ENCODE data around the gene ATXN1.
"Not testable (repeated sequence)": the region's sequence is repeated elsewhere in the genome, so short reads cannot be mapped to it uniquely, and the experiment has no call there.

Gene ATXN1

DNA sequence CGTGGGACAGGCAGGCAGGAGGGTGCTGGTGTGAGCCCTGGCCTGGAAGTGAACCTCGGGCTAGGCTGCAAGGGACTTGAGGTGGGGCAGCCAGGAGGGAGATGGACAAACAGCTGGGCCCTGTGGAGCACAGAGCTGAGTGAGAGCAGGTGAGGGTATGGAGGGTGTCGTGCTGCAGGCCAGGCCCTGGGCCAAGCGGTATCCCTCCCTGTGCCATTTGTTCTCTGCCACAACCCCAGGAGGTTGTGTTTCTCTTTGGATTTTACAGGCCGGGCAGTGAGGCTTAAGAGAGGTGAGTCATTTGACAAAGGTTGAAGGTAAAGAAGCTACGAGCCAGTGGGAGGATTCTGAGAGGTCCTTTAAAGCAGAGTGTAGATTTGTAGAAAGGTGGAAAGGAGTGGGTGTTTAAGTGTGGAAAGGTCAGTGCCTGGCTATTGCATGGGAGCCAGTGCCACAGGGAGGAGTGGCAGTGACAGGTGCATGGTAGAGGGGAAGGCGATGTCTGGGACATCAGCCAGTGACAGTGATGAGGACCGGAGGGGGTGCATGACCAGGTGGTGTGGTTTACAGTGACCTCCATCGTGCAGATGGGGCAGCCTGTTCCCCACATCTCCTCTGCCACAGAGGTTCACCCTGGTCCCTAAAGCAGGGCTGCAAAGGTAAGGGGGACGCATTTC is 483.1 kb downstream of the ATXN1 start:
- DNase-seq (ENCODE audit: low read depth in 2 of 2): no peak

DNA sequence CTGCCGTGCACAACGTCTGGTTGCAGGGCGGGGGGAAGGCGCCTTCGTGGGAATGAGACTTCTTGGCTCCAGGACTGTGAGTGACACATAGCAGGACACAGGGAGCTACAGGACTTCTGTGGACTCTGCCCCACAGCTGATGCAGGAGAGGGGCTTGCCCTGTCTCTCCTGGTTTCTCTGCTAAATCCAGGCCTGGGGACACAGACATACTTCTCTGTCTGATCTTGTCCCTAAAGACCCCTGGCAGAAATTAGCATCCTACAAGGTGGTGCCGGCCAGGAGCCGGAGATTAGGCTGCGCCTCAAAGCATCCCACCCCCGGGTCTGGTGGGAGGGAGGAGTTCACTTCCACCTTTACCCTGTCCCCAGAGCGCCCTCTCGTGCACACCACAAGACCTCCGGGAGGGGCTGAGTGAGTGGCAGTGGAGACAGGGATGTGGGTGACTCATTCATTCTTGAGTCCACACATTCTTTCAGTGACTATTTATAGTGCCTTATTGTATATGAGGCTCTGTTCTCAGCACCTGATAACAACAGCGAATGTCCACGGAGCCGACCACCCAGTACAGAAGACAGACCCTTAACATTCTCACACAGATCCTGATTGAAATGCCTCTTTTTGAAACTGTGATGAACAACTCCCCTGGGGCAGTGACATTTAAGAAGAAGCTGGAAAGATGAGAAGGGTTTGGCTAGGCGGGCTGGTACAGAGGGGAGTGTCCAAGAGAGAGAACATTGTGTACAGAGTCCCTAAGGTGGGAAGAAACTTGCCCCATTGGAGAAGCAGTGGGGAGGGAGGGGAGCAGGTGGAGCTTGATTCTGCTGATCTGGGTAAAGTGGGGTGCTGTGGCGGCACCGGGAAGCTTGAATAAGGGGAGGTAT is 483.9 kb downstream of the ATXN1 start:
- peak; percentile 60 to 61 for DNase-seq (ENCODE audit: low read depth in 2 of 2)

DNA sequence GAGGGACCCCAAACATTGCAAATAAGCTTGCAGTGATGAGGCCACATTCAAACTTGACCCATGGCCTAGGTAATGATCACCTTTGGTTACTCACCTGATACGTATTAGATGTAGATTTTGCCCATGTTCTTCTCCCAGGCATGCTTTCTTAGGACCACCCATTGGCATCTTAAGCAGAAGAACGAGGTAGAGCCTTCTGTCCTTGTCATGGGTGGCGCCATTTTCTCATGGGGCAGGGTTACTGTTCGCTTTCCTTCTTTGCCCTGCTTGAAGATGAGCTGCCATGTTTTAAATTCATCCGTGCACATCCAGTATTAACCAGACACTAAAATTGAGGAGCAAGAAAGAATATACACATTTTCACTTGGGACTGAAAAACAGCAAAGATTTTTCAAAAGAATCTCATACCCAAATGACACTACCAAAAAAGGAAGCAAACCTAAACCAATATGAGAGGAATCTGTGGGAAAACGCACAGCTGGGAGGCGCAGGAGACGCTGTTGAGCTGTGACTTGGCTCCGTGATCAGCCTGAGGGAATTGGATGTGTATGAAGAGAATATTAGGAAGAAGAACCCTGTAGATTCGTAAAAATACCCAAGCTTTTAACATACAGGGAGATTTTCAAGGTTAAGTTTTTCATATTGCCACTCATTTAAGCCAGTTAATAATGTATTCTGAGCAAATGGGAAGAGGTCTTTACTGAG is 486.2 kb downstream of the ATXN1 start:
- DNase-seq (ENCODE audit: low read depth in 2 of 2): no peak

DNA sequence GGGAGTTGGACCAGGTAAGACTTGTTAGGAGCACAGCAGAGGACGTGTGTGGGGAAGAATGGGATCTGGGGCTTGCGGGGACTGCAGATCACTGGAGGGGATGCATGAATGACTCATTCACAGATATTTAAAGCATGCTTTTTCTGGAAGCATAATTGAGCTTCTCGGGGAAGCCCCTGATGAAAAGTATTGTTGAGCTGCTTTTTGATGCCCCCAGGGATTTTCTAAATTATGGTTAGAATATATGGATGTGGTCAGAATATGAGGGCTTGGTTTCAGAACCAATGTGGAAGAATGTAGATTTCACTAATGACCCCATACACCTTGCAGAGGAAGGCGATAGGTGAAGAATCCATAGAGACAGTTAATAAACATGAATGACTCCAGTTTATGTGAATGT is 486.8 kb downstream of the ATXN1 start:
- DNase-seq (ENCODE audit: low read depth in 2 of 2): peak in 1 of 2 experiments; percentile 5

DNA sequence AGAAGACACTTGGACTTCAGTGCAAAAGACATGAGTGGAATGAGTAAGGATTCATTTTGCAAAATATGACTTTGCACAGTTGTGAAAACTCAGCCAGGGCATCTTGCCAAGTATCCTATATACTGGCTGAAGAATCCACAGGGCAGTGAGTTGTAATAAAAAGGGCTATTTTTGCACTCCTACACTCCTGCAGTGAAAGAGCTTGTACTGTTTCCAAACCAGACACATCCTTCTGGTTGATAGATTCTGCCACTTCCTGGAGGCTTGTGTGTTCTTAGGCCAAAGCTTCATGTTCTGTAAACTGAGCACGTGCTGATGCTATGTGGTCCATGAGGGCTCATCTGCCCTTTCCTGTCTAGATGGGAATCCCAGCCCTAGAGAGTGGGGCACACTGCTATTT is 488.0 kb downstream of the ATXN1 start:
- peak; percentile 64 for DNase-seq (ENCODE audit: low read depth in 2 of 2)

DNA sequence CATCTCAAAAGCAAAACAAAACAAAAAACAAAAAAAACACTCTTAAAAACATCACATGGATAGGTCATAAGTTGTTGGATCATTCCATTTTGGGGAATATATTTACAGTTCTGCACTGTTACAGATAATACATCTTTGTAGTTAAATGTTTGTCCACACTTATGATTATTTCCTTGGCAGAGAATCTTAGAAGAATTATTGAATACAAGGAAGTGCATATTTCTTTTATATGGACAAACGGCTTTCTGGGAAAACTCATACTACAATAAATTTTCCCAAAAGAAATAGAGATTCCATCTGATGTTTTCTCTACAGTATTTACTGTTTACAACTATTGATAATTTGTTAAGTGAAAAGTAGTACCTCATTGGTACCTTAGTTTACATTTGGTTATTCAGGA is 489.1 kb downstream of the ATXN1 start:
- no peak for DNase-seq (ENCODE audit: low read depth in 2 of 2)

DNA sequence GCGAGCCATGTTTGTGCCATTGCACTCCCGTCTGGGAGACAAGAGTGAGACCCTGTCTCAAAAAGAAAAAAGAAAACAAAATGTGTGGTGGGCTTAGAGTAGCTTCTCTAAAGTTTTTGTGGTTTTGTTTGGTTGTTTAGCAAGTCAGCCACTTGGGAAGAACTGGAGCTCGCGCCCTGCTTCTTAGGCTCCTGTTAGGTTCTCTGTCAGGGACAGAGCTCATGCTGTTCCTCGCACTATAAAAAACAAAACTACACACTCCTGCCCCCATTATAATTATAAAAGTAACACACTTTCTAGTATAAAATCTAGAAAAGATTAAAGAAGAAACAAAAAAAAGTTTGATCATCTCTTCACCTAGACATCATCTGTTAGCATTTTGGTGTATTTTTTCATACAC is 489.8 kb downstream of the ATXN1 start:
- DNase-seq (ENCODE audit: low read depth in 2 of 2): no peak

DNA sequence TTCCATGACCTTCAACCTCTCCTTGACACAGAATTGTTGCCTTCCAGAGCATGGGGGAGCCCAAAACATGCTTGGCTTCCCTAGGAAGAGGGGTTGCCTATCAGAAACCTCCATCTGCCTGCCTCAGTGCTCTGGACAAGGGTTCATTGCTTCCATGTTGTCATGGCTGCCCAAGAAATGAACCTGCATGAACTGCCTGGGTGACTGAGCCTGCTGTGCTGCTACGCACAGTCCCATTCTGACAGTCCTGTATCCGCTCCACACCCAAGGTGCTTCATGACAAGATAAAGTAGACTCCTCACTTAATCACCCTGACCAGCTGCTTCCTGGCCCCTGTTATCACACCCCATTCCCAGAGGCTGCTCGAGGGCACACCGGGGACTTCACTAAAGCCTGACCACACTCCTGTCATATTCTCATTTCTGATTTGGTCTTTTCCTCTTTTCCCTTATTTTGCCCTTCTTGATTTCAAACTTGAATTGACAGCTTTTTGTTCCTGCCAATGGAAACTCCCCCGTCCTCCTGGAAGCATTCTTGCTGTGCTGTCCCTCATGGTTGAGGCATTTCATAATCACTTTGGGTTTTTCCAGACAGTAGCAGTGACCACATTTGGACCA is 491.0 kb downstream of the ATXN1 start:
- DNase-seq (ENCODE audit: low read depth in 2 of 2): no peak

DNA sequence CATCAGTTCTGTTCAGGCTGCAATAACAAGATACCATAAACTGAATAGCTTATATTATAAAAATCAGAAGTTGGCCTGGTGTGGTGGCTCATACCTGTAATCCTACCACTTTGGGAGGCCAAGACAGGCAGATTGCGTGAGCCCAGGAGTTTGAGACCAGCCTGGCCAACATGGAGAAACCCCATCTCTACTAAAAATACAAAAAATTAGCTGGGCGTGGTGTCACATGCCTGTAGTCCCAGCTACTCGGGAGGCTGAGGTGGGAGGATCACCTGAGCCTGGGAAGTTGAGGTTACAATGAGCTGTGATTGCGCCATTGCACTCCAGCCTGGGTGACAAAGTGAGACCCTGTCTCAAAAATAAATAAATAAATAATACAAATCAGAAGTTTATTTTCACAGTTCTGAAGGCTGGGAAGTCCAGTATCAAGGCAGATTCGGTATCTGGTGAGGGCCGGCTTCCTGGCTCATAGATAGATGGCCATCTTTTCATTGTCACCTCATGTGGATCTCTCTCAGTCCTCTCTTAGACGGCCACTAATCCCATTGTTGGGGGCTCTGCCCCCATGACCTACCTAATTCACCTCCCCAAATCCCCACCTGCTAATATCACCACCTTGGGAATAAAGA is 491.7 kb downstream of the ATXN1 start:
- not testable (repeated sequence) for DNase-seq (ENCODE audit: low read depth in 2 of 2)

DNA sequence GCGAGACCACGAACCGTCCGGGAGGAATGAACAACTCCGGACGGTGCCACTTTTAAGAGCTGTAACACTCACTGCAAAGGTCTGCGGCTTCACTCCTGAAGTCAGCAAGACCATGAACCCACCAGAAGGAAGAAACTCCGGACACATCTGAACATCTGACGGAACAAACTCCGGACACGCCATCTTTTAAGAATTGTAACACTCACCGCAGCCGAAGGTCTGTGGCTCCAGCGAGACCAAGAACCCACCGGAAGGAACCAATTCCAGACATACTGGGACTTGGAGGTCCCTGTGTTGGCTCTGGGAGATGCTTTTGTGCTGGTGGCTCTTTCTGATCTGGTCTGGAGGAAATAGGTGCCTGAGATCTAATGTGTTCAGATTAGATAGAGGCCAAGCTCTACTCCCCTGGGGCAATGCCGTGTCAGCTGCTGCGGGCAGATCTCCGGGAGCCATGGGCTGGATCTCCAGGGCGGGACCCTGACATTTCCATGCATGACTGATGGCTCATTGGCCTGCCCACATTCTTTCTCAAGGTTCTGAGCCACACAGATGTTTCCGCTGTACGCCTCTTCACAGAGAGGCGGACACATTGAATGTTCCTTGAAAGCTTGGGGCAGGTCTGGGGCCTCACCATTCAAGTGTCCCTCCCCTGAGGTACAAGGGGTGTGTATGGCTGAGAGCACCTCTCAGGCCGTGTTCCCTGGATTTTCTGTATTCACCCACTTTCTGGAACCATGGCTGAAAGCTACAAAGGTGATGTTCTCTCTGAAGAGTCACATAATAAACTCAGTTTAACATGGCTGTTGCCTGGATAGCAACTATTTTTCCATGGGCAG is 493.6 kb downstream of the ATXN1 start:
- no peak for DNase-seq (ENCODE audit: low read depth in 2 of 2)

DNA sequence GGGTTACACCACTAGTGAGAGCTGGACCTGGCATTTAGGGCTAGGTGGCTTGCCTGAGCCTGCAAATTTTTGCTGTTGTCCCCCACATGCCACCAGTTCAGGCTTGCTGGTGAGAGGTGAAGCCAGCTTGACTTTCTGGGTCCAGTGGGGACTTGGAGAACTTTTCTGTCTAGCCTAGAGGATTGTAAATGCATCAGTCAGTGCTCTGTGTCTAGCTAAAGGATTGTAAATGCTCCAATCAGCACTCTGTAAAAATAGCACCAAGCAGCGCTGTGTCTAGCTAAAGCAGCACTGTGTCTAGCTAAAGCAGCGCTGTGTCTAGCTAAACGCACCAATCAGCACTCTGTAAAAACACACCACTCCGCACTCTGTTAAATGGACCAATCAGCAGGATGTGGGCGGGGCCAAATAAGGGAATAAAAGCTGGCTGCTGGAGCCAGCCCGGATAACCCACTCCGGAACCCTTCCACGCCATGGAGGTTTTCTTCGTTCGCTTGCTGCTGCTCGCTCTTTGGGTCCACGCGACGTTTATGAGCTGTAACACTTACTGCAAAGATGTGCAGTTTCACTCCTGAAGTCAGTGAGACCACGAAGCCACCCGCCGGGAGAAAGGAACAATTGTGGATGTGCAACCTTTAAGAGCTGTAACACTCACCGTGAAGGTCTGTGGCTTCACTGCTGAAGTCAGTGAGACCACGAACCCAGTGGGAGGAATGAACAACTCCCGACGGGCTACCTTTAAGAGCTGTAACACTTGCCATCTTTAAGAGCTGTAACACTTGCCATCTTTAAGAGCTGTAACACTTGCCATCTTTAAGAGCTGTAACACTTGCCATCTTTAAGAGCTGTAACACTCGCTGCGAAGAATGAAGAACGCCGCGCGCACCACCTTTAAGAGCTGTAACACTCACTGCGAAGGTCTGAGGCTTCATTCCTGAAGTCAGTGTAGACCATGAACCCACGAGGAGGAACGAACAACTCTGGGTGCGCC is 495.6 kb downstream of the ATXN1 start:
- DNase-seq (ENCODE audit: low read depth in 2 of 2): no peak

DNA sequence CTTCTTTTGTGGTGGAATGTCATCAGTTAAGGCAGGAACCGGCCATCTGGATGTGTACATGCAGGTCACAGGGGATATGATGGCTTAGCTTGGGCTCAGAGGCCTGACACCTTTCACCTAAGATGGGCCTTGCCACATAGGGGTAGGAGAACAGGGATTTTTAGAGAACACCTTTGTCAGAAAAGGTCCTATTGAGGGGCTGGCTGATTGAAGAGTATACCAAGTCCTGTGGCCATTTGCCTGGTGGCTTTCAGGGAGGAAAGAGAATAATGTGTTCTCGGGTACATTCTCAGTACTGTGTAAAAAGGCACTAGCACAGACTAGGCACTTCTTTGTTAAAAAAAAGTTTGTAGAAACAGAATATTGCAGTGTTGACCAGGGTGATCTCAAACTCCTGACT is 496.5 kb downstream of the ATXN1 start:
- no peak for DNase-seq (ENCODE audit: low read depth in 2 of 2)

DNA sequence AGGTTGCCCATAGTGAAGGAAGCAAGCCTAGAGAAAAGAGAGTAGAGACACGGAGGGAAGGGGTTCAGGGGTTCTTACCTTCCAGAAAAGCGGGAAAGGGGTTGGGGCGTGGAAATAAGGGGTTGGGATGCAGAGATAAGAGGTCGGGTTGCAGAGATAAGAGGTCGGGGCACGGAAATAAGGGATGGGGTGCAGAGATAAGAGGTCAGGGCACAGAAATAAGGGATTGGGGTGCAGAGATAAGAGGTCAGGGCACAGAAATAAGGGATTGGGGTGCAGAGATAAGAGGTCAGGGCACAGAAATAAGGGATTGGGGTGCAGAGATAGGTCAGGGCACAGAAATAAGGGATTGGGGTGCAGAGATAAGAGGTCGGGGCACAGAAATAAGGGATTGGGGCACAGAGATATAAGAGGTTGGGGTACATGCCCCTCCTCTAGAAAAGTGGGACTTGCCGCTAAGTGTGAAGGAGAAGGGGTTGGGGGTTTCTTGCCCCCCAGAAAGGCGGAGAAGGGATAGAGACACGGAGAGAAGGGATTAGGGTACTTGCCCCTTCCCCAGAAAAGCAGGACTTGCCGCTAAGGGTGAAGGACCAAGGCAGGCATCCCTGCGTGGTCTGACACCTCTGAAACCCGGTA is 497.7 kb downstream of the ATXN1 start:
- not testable (repeated sequence) for DNase-seq (ENCODE audit: low read depth in 2 of 2)

DNA sequence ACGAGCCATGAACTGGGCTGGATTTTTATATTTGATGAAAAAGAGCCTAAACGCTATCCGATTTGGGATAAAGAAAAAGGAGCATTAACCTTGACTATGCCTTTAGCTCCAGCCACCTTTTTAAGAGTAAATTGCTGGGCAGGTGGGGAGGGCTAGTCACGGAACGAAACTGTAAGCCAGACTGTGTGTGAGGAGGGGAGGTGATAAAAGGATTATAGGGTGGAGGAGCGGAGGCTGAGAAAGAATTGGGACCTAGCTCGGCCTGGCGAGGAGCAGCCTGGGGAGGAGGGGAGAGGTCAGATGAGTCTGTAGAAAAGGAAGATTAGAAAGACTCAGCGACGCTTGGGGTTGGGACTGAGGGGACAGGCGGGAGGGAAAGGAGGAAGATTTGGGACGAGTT is 498.5 kb downstream of the ATXN1 start:
- DNase-seq (ENCODE audit: low read depth in 2 of 2): not testable (repeated sequence)

DNA sequence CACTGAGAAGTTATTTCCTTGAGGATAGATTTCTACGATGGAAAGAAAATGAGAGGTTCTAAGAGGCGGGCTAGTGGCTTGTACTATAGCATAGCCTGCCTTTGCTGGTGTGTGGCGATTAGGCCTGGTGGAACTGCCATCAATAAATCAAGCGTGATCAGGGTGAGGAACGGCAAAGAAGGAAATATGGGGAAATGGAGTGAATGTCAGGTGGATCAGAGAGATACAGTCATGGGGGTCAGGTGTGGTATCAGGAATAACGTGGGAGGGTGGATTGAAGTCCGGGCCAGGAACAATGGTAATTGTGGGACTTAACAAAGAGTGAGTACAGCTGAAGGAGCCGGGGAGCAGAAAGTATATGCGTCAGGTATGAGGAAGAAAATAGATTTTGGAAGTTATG is 500.7 kb downstream of the ATXN1 start:
- not testable (repeated sequence) for DNase-seq (ENCODE audit: low read depth in 2 of 2)

DNA sequence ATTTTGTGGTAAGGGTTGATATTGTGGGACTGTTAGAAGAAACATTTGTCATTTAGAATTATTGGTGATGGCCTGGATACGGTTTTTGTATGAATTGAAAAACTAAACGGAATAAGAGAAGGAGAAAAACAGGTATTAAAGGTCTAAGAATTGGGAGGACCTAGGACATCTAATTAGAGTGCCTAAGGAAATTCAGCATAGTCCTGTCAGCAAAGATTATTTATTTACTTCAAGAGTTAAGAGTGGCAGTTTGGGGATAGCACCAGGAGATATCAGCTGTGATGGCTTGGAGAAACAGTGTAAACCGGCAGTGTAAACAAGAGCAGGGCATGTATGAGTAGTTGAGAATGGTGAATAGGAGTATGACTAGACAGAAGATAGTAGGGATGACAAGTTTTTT is 501.7 kb downstream of the ATXN1 start:
- not testable (repeated sequence) for DNase-seq (ENCODE audit: low read depth in 2 of 2)

DNA sequence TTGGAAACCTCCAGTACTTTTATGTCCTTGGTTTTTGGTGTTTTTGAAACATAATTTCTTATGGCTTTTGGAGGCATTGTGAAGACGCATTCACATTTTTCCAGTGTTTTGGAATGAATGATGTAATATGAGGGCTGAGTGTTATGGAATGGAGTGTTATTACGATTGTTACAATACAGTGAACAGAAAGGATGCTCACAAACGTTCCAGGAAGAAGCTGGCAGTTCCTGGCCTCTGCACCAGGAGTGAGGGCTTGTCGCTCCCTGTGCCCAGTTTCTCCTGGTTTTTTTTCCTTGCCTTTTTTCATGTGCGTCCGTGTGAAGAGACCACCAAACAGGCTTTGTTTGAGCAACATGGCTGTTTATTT is 502.6 kb downstream of the ATXN1 start:
- DNase-seq (ENCODE audit: low read depth in 2 of 2): no peak

DNA sequence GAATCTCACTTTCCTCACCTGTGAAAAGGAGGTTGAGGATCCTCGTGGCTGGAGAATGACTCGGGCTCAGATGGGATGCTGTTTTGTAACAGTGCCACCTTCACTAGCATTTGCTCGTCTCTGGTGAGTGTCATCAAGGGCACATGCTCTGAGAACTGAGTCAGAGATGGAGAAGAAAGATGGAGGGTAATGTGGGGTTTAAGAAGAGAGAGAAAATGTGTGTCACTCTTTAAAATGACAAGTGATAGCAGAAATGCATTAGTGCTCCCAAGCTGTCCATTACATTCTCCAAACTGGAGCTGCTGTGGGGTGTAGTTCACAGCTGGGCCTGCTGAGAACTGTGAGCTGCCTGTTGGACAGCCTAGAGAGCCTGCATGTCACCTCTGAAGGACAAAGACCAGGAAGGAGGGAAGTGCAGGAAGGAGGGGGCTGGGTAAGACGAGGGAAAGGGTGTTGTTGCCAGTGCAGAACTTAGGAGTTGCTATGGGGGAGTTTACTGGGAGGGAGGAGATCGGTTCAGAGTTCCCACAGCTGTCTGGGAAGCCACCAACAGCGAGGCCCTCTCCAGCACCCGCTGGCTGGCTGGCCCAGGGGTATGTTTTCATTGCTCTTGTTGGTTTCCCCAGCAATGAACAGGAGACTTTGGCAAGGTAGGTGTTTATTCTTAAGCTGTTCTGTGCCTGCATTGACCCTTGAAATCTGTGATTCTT is 503.1 kb downstream of the ATXN1 start:
- no peak for DNase-seq (ENCODE audit: low read depth in 2 of 2)

All from fibroblast of skin of left biceps (primary cell).